HepG2 (cell line): Measurements from ENCODE around the gene ATG4D. TPM values are rescaled to one million over a fixed set of nuclear protein-coding genes. Genes with fewer than 3 reads are reported as not detected.

Source experiments
- ARNTL ChIP-seq: sonication (generic); formaldehyde crosslinking; IDR thresholded peaks from 2 replicates; pipeline ENCODE4 v1.4.0; 2020; ENCODE audit warnings: mild to moderate bottlenecking, missing genetic modification reagents
- CREM ChIP-seq, 2 experiments: sonication (generic) in 1 of 2; formaldehyde crosslinking in 1 of 2; IDR thresholded peaks; 2 replicates each; pipeline versions ENCODE4 v1.4.0 to v1.6.1; 2016 to 2020; ENCODE audit warnings: antibody characterized with exemption in 1 of 2, mild to moderate bottlenecking in 1 of 2, missing genetic modification reagents in 1 of 2
- LRRFIP1 ChIP-seq: sonication (generic); formaldehyde crosslinking; conservative IDR thresholded peaks from 2 replicates; pipeline ENCODE4 v1.4.0; 2020; ENCODE audit warnings: missing genetic modification reagents
- MTF2 ChIP-seq: sonication (generic); formaldehyde crosslinking; IDR thresholded peaks from 2 replicates; pipeline ENCODE4 v1.5.0; 2020; ENCODE audit warnings: missing genetic modification reagents, borderline replicate concordance
- MYC ChIP-seq: sonication (generic); formaldehyde crosslinking; IDR thresholded peaks from 2 replicates; pipeline ENCODE4 v1.9.0; 2021; ENCODE audit warnings: missing genetic modification reagents, borderline replicate concordance
- SP5 ChIP-seq: IDR thresholded peaks from 2 replicates; pipeline ENCODE4 v1.6.1; 2016; ENCODE audit warnings: low read depth, borderline replicate concordance
- SUZ12 ChIP-seq: fragments of 150-350 bp; IDR thresholded peaks from 2 replicates; pipeline ENCODE4 v1.6.1; 2014; ENCODE audit warnings: low read depth, low read length
- TMF1 ChIP-seq: sonication (generic); formaldehyde crosslinking; IDR thresholded peaks from 2 replicates; pipeline ENCODE4 v1.8.1; 2022; ENCODE audit warnings: low read depth, missing genetic modification reagents
- TRAFD1 ChIP-seq: sonication (generic); formaldehyde crosslinking; IDR thresholded peaks from 2 replicates; pipeline ENCODE4 v1.5.1; 2020; ENCODE audit warnings: missing genetic modification reagents, mild to moderate bottlenecking, borderline replicate concordance
- YY1 ChIP-seq: IDR thresholded peaks from 2 replicates; pipeline ENCODE4 v1.6.1; 2011; ENCODE audit warnings: low read length, low read depth, moderate library complexity, mild to moderate bottlenecking; ENCODE audit not compliant: insufficient read depth, insufficient replicate concordance
- ZNF20 ChIP-seq: sonication (generic); formaldehyde crosslinking; IDR thresholded peaks from 2 replicates; pipeline ENCODE4 v1.4.0; 2020; ENCODE audit warnings: mild to moderate bottlenecking, moderate library complexity, missing genetic modification reagents
- ZNF354B ChIP-seq: sonication (generic); formaldehyde crosslinking; IDR thresholded peaks from 2 replicates; pipeline ENCODE4 v1.8.0; 2022; ENCODE audit warnings: mild to moderate bottlenecking, missing genetic modification reagents
- ZNF550 ChIP-seq: sonication (generic); formaldehyde crosslinking; IDR thresholded peaks from 2 replicates; pipeline ENCODE4 v1.4.0; 2020; ENCODE audit warnings: mild to moderate bottlenecking, missing genetic modification reagents, borderline replicate concordance
- ZNF569 ChIP-seq: sonication (generic); formaldehyde crosslinking; IDR thresholded peaks from 2 replicates; pipeline ENCODE4 v1.5.0; 2020; ENCODE audit warnings: mild to moderate bottlenecking, missing genetic modification reagents, moderate library complexity, borderline replicate concordance
- ZNF672 ChIP-seq: sonication (generic); formaldehyde crosslinking; IDR thresholded peaks from 2 replicates; pipeline ENCODE4 v1.8.1; 2022; ENCODE audit warnings: missing genetic modification reagents
- ZNF770 ChIP-seq: sonication (generic); formaldehyde crosslinking; IDR thresholded peaks from 2 replicates; pipeline ENCODE4 v1.5.0; 2020; ENCODE audit warnings: mild to moderate bottlenecking, missing genetic modification reagents
- polyA plus RNA-seq, 8 experiments: library from polyadenylated mRNA; depleted of rRNA in 3 of 8; stranded (reverse) in 7 of 8; unstranded in 1 of 8; fragments of >200 nt; fragmentation: Illumina TruSeq in 4 of 8; extraction: Trizol in 4 of 8; gene quantifications; 2 replicates each; pipeline versions ENCODE4 v1.2.1 to v1.2.3, GENCODE V29; 2011 to 2016; ENCODE audit warnings: low read depth in 4 of 8, missing spikeins in 1 of 8, mixed read lengths in 1 of 8; ENCODE audit not compliant: insufficient read depth in 1 of 8
- total RNA-seq, 5 experiments: library from RNA; depleted of rRNA; stranded (reverse); fragments of >200 nt; fragmentation: Illumina TruSeq; extraction: Trizol; gene quantifications; 2 replicates each; pipeline ENCODE4 v1.2.3, GENCODE V29; 2016; ENCODE audit warnings: low read depth in 1 of 5
- TF ChIP-seq, protein P1 (sequence below): sonication (generic); formaldehyde crosslinking; IDR thresholded peaks from 2 replicates; pipeline ENCODE4 v1.5.0; 2020; ENCODE audit warnings: mild to moderate bottlenecking, missing genetic modification reagents, borderline replicate concordance

Gene ATG4D
- total and polyA plus RNA-seq, 2 of the 13 experiments (the other 11 are each of a cell fraction or from before 2014, with no cell fraction given): 17.8 to 19.0 TPM

DNA sequence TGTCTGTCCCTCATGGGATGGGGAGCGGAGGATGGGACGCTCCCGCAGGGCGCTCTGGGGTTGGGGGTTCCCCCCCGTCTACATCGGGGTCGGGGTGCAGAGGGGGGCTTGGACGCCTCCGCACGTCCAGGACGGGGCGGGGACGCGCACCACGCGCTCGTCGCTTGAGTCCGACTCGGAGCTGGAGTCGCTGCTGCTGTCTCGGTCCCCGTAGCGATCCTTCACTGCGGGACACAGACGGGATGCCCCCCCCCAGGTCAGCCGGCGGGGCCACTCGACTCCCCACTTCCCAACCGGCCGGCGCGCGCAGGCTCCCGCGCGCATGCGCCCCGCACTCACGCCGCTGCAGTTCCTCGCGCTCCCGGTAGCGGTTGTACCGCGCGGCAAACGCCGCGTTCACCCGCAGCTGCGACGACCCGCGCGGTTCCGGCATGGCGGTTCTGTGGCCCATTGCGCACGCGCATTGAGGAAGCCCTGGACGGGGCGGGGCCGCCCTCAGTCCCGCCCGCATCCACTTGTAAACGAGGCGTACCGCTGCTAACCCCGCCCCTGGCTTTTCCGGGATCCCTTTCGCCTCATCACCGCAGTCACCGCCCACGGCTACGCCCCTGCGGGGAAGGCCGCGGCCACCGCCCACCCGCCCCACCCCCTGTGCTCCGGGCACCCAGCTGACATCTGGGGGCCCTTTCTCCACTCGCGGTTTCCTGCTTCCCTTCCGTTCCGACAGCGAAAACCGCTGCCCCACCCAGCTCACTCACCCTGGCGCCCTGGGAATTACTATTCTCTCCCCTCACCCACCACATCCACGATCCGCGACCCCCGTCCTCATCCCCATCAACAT lies 22.1 kb downstream of the ATG4D start, which contains the start of gene KRI1 (continued):
- TF ChIP-seq TRAFD1 (CRISPR knock-in tag) (no peak), YY1 (peak; percentile 90), ZNF354B (CRISPR knock-in tag) (no peak), SP5 (CRISPR knock-in tag) (peak; percentile 74), ZNF672 (CRISPR knock-in tag) (no peak), ZNF550 (0 out of 2 replicates have a peak, but pooled peaks have one; percentile 37), MTF2 (CRISPR knock-in tag) (no peak), ZNF569 (CRISPR knock-in tag) (no peak), CREM (IDR thresholded peaks at IDR 0.05) (no peak), CREM (CRISPR knock-in tag; IDR thresholded peaks at IDR 0.05) (no peak), TMF1 (CRISPR knock-in tag) (peak; percentile 90; the same call in 1 of the 2 replicates), ZNF770 (no peak), ARNTL (CRISPR knock-in tag) (0 out of 2 replicates have a peak, but pooled peaks have one; percentile 37), LRRFIP1 (CRISPR knock-in tag) (no peak), ZNF20 (CRISPR knock-in tag) (no peak), SUZ12 (no peak), MYC (CRISPR knock-in tag) (peak; percentile 94)
- TF ChIP-seq, protein P1, sequence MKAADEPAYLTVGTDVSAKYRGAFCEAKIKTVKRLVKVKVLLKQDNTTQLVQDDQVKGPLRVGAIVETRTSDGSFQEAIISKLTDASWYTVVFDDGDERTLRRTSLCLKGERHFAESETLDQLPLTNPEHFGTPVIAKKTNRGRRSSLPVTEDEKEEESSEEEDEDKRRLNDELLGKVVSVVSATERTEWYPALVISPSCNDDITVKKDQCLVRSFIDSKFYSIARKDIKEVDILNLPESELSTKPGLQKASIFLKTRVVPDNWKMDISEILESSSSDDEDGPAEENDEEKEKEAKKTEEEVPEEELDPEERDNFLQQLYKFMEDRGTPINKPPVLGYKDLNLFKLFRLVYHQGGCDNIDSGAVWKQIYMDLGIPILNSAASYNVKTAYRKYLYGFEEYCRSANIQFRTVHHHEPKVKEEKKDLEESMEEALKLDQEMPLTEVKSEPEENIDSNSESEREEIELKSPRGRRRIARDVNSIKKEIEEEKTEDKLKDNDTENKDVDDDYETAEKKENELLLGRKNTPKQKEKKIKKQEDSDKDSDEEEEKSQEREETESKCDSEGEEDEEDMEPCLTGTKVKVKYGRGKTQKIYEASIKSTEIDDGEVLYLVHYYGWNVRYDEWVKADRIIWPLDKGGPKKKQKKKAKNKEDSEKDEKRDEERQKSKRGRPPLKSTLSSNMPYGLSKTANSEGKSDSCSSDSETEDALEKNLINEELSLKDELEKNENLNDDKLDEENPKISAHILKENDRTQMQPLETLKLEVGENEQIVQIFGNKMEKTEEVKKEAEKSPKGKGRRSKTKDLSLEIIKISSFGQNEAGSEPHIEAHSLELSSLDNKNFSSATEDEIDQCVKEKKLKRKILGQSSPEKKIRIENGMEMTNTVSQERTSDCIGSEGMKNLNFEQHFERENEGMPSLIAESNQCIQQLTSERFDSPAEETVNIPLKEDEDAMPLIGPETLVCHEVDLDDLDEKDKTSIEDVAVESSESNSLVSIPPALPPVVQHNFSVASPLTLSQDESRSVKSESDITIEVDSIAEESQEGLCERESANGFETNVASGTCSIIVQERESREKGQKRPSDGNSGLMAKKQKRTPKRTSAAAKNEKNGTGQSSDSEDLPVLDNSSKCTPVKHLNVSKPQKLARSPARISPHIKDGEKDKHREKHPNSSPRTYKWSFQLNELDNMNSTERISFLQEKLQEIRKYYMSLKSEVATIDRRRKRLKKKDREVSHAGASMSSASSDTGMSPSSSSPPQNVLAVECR: peak; percentile 93
